Hematopoietic multipotent progenitor cell (in vitro differentiated cells): ENCODE measurements around the gene CDC42BPA. TPM values are rescaled to one million over a fixed set of nuclear protein-coding genes. Genes with fewer than 3 reads are reported as not detected.
A peak's percentile ranks its signal among the peaks of the same experiment; 100 is the strongest.
"Not testable (repeated sequence)": the region's sequence is repeated elsewhere in the genome, so short reads cannot be mapped to it uniquely, and the experiment has no call there.

Experiments
- DNase-seq, 3 donors: peaks; one replicate each; pipeline ENCODE4 v3.0.0-alpha.2; 2011 to 2015; ENCODE audit warnings: low read depth in 2 of 3, low spot score in 2 of 3
- total RNA-seq: library from RNA; depleted of rRNA; stranded (reverse); fragments of >200 nt; gene quantifications from one replicate; pipeline ENCODE4 v1.2.3, GENCODE V29; 2012

CDC42BPA gene
- total RNA-seq, 1 donor: 10.2 TPM

DNA sequence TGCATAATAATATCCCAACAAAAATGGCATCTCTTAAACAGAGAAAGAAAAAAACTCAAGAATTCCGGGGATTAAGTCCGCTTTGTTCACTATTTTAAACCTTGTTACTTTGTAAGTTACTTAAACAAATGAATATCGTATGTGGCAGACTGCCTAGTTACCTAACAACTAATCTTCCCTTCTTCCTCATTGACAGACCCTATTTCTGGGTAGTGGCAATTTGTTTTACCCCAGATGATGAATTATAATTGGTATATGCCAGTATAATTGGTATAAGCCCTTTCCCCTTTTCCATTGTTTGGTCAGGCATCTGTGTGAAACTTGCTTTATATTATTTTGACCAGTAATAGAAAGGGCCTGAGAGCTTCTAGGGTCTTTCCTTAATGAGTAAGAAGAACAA, 52.4 kb downstream of the CDC42BPA start:
- no peak for DNase-seq

DNA sequence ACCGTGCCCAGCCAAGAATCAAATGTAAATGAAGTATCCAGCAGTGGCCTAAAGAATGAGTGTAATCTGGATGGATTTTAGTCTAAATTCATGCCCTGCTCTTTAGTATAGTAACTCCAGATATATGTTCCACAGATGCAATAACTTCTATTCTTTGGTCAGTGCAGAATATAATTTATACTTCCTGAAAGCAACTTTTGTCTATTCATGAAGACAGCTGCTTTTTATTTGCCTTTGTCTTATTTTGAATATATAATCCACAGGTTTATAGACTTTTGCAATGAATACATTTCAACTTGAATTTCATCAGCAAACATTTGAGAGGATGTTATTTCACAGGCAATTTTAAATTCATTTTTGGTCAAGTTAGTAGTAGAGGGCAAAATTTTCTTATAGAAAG, 54.4 kb downstream of the CDC42BPA start:
- DNase-seq: no peak

DNA sequence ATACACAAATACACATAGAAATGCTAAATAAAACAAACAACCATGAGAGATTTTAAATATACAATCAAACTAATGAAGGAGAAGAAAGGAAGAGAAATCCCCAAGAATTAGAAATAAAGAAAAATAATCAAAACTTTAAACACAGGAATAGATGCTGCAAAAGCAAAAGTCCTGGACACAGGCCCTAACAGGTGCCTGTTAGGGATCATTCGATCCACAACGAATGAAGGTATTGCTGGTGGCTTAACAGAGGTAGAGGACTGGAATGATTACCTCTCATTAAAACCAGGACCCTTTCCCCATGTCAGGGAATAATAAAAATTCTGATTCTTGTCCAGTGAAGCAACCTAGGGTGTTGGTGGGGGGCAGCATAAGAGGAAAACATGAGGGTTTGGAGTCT, 56.8 kb downstream of the CDC42BPA start:
- no peak for DNase-seq

DNA sequence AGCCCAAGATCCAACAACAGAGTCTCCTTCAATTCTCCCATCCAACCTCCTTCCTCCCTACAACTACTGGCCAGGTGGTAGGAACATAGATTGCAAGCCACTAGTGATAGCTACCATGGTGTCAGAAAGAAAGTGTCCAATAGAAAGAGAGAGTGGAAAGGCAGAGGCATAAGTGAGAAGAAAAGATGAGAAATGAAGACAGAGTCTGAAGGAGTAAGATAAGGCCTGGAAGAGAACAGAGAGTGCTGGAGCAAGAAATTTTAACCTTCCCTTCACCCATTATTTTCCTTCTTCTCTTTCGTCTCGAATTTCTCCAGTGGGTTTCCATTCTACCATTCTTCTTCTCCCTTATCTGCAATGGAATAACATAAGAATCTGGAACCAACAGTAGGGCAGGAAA, 57.9 kb downstream of the CDC42BPA start:
- DNase-seq: no peak

DNA sequence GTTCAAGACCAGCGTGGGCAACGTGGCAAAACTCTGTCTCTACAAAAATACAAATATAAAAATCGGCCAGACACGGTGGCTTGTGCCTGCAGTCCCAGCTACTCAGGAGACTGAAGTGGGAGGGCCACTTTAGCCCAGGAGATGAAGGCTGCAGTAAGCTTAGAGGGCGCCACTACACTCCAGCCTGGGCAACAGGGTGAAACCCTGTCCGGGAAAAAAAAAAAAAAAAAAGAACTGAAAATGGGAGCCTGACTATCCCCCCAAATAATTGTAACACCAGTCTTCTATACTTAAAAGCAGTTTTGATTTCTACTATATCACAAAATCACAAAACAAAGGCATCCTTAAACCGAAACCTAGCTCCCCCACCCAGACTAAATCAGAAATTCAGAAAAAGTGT, 60.3 kb downstream of the CDC42BPA start:
- no peak for DNase-seq

DNA sequence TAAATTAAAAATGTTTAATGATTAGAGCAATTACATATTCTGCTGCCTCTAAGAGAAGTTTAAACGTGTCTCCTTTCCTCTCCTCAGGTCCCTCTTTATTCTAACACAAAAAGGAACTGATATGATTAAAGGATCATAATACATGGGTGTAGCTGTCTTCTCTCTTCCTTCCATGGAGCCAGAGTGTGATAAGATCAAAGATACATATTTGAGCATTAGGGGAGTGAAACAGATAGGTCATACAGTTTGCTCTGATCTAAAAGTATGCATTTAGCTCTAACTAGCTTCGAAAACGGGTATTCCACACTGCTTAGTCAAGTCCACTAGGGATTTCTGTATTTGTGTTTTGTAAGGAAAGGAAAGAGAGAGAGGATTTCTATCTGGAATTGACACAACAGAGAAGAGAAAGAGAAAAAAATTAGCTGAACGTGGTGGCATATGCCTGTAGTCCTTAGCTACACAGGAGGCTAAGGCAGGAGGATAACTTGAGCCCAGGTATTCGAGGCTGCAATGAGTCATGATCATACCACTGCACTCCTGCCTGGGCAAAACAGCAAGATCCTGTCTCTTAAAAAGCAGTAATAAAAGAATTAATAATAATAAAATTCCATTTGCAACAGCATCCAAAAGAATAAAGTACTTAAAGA, 63.1 kb downstream of the CDC42BPA start:
- no peak for DNase-seq

DNA sequence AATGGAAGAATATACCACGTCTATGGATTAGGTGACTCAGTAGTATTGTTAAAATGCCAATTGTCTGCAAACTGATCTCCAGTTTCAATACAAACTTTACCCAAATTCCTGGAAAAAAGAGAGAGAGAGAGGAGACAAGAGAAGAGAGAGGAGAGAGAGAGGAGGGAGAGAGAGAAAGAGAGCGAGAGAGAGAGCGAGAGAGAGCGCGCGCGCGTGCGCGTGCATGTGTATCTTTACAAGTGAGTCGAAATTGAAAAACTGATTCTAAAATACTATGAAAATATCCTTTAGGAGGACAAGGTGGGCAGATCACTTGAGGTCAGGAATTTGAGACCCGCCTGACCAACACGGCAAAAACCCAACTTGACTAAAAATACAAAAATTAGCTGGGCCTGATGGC, 65.2 kb downstream of the CDC42BPA start:
- no peak for DNase-seq

DNA sequence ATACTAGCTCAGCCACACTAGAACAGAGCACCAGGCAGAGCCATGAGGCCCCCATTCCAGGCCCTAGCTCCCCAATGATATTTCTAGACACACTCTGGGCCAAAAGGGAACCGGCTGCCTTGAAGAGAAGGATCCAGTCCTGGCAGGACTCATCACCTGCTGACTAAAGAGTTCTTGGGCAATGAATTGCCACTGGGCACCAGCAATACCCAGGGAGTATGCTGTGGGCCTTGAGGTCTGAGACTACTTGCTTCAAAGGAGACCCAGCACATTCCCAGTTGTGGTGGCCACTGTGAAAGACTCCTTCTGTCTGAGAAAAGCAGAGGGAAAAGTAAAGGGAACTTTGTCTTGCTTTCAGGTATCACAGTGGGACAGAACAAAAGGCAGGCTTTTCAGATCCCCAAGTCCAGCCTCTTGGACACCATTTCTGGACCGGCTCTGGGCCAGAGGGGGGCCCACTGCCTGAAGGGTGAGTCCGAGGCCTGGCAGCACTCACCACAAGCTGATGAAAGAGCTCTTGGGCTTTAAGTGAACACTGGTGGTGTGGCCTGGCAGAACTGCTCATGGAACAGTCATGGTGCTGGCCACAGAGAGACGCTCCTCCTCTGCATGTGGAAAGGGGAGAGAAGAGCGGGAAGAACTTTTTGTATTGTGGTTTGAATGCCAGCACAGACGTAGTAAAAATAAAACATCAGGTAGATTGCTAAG, 72.5 kb downstream of the CDC42BPA start:
- no peak for DNase-seq

DNA sequence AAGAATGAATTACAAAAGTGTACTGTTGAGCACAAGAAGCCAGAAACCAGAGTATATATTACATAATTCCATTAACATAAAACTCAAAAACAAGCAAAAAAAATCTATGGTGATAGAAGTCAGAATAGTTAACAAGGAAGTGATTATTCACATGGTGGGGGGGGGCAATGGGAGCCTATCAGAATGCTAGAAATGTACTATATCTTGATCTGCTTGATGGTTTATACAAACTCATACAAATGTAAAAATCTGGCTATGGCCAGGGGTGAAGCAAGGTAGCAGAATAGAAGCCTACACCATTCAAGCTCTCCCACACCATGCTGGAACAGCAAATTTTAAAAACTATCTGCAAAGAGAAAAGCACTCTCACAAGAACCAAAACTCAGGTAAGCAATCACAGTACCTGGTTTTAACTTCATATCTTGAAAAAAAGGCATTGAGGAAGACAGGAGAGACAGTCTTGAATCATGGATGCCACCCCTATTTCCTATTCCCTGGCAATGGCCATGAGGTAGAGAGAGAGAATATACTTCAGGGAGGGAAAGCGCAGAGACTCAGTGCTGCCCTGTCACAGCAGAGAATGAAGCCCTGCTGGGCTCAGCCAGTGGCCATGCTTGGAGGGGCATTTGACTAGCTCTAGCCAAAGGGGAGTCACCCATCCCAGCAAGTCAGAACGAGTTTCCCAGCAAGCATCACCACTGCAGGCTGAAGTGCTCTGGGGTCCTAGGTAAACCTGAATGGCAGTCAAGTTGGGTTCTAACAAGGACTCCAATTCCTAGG, 73.8 kb downstream of the CDC42BPA start:
- peak in 1 of 3 donors; percentile 5 for DNase-seq

DNA sequence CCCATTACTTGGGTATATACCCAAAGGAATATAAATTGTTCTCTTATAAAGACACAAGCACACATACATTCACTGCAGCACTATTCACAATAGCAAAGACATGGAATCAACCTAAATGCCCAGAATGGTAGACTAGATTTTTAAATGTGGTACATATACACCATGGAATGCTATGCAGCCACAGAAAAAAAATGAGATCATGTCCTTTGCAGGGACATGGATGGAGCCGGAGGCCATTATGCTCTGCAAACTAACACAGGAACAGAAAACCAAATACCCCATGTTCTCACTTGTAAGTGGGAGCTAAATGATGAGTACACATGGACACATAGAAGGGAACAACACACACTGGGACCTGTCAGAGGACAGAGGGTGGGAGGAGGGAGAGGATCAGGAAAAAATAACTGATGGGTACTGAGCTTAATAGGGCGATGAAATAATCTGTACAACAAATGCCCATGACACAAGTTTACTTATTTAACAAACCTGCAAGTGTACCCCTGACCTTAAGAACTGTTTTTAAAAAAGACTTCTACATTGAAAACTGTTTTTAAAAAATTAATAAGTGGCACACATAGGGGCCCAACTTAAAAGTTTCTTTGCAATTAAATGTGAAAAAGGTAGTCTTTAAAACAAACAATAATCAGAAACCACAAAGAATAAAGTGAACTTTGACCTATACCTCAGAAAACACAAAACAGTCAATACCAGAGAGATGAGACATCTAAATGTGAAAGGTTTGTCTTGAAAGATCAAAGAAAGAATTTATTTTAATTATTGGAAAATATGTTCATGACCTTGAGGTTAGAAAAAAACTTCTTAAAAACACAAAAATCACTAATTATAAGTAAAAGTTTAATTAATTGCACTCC, 75.2 kb downstream of the CDC42BPA start:
- DNase-seq: no peak

DNA sequence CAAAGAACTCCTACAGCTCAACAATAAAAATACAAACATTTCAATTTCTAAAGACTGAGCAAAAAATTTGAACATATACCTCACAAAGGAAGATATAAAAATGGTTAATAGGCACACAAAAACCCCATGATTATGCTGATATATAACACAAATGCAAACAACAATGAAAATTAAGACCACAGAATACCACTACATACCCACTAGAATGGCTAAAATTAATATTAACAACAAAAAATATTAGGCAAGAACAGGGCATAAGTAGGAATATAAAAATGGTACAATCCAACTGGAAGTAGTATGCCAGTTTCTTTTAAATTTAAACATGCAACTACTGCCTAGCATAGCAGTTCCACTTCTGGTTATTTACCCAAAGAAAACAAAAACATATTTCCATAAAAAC, 77.3 kb downstream of the CDC42BPA start:
- DNase-seq: no peak

DNA sequence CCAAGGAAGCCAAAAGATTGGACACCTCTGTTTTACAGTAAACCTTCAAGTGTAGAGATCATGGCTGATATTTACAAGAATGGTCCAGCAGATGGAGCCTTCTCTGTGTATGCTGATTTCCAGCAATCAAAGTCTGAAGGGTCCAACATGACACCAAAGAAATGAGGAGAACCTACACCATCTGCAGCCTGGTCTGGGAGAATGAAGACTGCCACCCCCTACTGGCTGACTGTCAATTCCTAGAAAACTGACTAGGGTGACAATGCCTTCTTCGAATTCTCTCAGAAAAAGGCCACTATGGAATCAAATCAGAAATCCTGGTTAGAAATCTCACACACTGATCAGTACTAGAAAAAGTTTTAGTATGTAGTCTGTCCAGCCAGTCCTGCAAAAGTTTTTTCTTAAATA, 83.3 kb downstream of the CDC42BPA start:
- DNase-seq: peak in 2 of 3 donors; percentile 72 to 84

DNA sequence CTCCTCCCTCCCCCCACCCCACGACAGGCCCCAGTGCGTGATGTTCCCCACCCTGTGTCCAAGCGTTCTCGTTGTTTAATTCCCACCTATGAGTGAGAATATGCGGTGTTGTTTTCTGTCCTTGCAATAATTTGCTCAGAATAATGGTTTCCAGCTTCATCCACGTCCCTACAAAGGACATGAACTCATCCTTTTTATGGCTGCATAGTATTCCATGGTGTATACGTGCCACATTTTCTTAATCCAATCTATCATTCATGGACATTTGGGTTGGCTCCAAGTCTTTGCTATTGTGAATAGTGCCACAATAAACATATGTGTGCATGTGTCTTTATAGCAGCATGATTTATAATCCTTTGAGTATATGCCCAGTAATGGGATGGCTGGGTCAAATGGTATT, 87.2 kb downstream of the CDC42BPA start:
- DNase-seq: not testable (repeated sequence)

DNA sequence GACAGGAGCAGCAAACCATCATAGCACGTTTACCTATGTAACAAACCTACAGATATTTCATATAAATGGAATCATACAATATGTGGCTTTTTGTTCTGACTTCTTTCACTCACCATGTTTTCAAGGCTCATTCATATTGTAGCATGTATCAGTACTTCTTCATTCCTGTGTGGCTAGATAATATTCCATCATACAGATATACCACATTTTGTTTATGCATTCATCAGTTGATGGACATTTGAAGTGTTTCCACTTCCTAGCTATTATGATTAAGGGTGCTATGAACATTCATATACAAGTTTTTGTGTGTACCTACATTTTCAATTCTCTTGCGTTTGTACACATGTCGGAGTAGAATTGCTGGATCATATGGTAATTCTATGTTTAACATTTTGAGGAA, 90.1 kb downstream of the CDC42BPA start:
- DNase-seq: no peak

DNA sequence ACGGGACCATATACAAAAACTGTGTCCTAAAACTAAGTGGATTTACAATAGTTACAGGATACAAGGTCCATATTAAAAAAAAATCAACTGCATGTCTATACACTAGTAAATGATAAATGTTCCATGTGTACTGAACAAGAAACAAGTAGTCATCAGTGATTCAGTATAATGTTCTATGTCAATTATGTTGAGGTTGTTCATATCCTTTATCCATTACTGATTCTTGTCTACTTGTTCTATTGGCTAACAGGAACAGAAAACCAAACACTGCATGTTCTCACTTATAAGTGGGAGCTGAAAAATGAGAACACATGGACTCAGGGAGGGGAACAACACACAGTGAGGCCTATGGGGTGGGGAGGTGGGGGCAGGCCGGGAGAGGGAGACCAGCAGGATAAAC, 90.5 kb downstream of the CDC42BPA start:
- DNase-seq: no peak

DNA sequence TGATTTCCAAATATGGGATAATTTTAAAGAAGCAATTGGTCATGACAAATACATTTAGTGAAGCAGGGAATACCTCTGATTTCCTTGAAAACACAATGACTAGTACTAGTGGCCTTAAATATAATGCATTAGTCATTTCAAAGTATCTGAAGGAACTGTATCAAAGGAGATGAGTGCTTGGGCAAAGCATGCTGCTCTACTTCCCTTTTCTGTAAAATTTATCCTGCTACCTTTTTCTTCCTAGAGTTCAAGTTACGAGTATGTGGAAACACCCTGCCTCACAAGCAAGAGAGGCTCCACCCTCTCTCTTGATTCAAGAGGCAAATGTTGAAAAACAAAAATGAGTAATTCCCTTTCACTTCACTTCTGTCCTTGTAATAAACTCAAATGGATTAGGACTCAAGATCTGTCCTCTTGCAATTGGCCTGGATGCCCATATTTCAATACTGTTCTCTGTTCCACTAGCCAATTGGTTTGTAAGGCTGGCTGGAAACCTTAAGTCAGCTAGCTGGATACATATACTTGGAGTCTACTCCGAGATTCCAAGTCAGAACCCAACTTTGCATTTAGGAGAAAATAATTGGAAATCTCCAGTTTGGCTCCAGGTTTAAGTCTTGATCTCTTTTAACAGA, 92.5 kb downstream of the CDC42BPA start:
- peak in 1 of 3 donors; percentile 53 for DNase-seq

DNA sequence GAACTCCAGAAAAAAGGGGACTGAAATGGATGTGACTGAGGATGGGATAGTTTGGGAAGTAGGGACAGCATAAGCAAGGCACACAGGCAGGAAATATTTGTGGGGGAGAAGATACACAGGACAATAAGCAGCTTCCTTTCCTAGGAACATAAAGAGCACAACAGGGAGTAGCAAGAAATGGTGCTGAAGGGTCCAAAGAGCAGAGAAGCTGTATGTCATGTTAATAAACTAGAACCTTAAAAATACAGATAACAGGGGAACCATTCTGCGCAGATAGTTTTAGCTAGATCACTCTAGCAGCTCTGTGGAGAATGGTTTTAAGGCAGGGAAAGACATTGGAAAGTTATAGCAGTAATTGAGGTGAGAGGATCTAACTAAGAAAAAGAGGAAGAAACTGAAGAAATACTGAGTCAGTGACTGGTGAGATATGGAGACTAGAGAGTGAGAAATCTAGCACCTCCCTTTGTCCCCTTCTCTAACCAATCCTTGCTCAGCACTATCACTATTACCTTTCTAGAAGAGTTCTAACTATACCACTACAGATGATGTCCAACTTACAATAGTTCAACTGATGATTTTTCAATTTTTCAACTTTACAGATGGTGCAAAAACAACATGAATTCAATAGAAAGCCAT, 95.0 kb downstream of the CDC42BPA start:
- peak in 1 of 3 donors; percentile 23 for DNase-seq

DNA sequence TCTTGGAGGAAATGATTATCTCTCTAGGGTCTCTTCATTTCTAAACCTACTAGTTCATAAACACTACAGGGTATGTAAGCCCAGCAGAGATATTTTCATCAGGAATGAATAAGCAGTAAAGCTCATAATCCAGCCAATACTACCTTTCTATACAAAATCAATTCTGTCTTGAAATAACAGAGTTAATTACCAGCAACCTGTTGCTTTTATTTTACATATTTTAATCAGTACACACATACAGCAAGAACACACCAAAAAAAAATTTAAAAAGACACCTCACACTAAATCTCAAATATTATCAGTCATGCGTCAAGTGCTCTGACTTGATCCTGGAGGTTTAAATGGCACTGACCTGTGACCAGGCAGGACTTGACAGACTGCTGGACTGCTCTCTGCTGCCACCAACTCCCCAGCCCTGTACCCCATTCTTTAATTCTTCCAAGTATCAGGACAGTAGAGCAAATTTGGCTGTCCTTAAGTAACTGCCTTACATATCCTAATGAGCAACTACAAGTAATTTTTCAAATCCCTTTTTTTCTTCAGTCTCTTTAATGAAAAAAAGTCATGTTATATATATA, 98.5 kb downstream of the CDC42BPA start:
- no peak for DNase-seq

DNA sequence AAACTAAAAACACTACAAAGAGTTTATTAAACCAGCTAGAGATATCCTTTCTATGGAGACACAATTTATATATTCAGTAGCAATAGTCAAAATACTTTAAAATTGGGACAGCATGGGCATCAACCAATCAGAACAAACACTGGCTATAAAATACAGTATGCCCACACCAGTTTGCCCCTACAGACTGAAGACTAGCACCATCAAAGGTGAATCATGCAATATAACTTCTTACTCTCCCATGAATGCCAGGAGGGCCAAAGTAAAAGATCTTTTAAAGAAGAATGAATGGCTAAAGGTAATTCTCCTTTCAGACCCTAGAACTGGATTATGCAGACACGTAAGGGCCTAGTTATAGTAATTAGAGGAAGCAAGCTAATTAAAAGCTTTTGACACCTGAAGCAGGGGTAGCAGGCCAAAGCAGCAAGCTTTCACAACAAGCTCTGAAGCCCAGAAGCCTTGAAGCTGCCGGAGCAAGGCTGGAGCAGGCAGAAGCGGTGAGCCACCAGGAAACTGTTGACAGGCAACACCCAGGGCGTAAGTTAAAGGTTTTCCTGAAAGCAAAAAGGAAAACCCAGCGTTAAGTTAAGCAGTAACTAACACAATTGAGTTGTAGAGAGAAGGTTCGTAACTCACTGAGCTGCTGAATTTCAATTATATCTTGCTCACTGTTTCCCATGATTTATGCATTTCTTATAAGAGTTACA, 99.3 kb downstream of the CDC42BPA start:
- peak in 1 of 3 donors; percentile 11 for DNase-seq
